Measurements from ENCODE around the gene CRB2. TPM values are rescaled to one million over a fixed set of nuclear protein-coding genes. Genes with fewer than 3 reads are reported as not detected.

The CRB2 gene
- total and polyA plus RNA-seq, 2 donors (not counting 1 experiment from before 2014, with no cell fraction given): not detected

DNA sequence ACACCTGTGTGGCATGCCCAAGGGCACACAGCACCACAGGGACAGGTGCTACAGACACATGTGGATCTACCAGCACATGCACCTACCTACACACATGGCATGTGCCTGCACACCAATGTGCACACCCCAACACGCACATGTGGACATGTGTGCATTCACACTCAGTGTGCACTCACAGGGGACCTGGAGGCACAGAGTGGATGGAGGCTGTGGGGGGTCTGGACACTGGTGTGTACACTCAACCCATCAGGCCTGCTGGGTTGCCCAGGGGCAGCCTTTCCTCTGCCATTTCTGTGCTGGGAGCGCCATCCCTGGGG is 1.7 kb downstream of the CRB2 start:
- Histone ChIP-seq H3K27ac (ENCODE audit: insufficient read depth, low read length) (no peak overlapping the region), H3K27me3 (ENCODE audit: control insufficient read depth, insufficient read depth, low read length) (no peaks in the 10 kb centered on the region), H3K9ac (ENCODE audit: insufficient read depth, low read length) (no peak overlapping the region), H3K9me3 (ENCODE audit: control insufficient read depth, insufficient read depth, low read depth, low read length) (no peaks in the 10 kb centered on the region), H4K20me1 (ENCODE audit: control insufficient read depth, extremely low read depth, insufficient read depth, low read length) (no peaks in the 10 kb centered on the region), H3K4me3 (replicated peaks in 1 of 4; ENCODE audit: control extremely low read depth in 1 of 4, insufficient read depth in 1 of 4, low read depth in 3 of 4, low read length in 4 of 4) (no peak overlapping the region), H3K79me2 (ENCODE audit: control insufficient read depth, insufficient read depth, low read length) (no peaks in the 10 kb centered on the region), H2AFZ (ENCODE audit: low read length) (no peak overlapping the region), H3K4me1 (ENCODE audit: control insufficient read depth, extremely low read depth, insufficient read depth, low read length) (no peaks in the 10 kb centered on the region), H3K4me2 (ENCODE audit: extremely low read depth, insufficient read depth, low read length) (no peak overlapping the region), H3K36me3 (ENCODE audit: control insufficient read depth, insufficient read depth, low read length) (no peaks in the 10 kb centered on the region)
- DNase-seq (ENCODE audit: low read depth in 2 of 2): no peak
- no peak for TF ChIP-seq EZH2 (IDR thresholded peaks at IDR 0.05; ENCODE audit: low read length, missing control alignments)
- TF ChIP-seq, protein P1, sequence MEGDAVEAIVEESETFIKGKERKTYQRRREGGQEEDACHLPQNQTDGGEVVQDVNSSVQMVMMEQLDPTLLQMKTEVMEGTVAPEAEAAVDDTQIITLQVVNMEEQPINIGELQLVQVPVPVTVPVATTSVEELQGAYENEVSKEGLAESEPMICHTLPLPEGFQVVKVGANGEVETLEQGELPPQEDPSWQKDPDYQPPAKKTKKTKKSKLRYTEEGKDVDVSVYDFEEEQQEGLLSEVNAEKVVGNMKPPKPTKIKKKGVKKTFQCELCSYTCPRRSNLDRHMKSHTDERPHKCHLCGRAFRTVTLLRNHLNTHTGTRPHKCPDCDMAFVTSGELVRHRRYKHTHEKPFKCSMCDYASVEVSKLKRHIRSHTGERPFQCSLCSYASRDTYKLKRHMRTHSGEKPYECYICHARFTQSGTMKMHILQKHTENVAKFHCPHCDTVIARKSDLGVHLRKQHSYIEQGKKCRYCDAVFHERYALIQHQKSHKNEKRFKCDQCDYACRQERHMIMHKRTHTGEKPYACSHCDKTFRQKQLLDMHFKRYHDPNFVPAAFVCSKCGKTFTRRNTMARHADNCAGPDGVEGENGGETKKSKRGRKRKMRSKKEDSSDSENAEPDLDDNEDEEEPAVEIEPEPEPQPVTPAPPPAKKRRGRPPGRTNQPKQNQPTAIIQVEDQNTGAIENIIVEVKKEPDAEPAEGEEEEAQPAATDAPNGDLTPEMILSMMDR (conservative IDR thresholded peaks at IDR 0.05 in 1 of 2, IDR thresholded peaks at IDR 0.05 in 1 of 2; ENCODE audit: low read depth in 1 of 2, low read length in 2 of 2): no peak

DNA sequence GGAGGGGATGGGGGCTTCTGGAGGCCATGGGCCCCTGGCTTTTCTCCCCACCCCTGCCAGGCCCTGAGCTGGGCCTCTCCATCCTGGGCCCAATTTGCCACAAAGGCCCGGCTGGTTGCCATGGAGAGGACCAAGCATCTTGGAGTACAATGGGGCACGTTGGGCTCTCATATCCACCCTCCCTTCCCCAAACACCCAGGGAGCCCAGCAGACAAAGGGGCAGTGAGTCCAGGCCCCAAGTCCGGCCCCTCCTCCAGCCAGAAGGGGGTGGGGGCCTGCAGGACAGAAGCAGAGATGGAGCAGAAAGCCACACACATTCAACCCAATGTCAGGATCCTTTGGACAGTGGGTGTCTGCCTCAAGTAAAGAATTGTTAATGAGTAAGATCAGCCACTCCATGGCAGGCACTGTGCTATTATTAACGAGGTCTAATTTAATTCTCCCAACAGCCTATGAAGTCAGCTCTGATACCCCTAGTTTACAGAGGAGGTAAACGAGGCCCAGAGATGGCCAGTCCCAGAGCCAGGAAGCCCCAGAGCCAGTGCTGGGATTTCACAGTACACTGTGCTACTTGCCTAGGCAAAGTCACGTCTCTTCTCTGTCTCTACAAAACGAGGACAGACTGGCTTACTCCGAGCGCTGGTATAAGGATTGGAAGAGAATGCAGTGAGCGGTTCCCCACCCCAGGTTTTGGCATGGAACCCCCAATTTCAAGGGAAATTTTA is 2.3 kb downstream of the CRB2 start:
- Histone ChIP-seq H3K36me3 (ENCODE audit: control insufficient read depth, insufficient read depth, low read length) (no peaks in the 10 kb centered on the region), H3K27me3 (ENCODE audit: control insufficient read depth, insufficient read depth, low read length) (no peaks in the 10 kb centered on the region), H4K20me1 (ENCODE audit: control insufficient read depth, extremely low read depth, insufficient read depth, low read length) (no peaks in the 10 kb centered on the region), H3K4me1 (ENCODE audit: control insufficient read depth, extremely low read depth, insufficient read depth, low read length) (no peaks in the 10 kb centered on the region), H3K4me2 (ENCODE audit: extremely low read depth, insufficient read depth, low read length) (no peak overlapping the region), H3K9ac (ENCODE audit: insufficient read depth, low read length) (no peak overlapping the region), H3K27ac (ENCODE audit: insufficient read depth, low read length) (no peak overlapping the region), H3K9me3 (ENCODE audit: control insufficient read depth, insufficient read depth, low read depth, low read length) (no peaks in the 10 kb centered on the region), H3K79me2 (ENCODE audit: control insufficient read depth, insufficient read depth, low read length) (no peaks in the 10 kb centered on the region), H2AFZ (ENCODE audit: low read length) (no peak overlapping the region), H3K4me3 (replicated peaks in 1 of 4; ENCODE audit: control extremely low read depth in 1 of 4, insufficient read depth in 1 of 4, low read depth in 3 of 4, low read length in 4 of 4) (no peak overlapping the region)
- no peak for DNase-seq (ENCODE audit: low read depth in 2 of 2)
- TF ChIP-seq, protein P1 (conservative IDR thresholded peaks at IDR 0.05 in 1 of 2, IDR thresholded peaks at IDR 0.05 in 1 of 2; ENCODE audit: low read depth in 1 of 2, low read length in 2 of 2): no peak
- no peak for TF ChIP-seq EZH2 (IDR thresholded peaks at IDR 0.05; ENCODE audit: low read length, missing control alignments)

DNA sequence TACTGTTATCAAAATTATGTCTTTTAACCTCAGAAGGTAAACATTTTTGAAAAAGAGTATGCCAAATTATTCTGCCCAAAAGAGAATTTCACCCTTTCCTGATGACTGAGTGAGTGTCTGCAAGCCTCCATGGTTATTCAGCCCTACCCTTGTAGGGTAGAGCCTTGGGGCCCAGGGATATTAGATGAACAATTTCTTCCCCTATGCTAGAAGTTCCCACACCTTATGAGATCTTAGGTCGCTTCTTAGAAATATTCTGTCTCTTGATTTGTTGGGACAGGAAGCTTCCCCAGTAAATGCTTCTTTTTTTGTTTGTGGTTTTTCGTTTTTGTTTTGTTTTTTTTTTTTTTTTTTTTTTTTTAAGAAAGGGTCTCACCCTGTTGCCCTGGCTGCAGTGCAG is 3.1 kb downstream of the CRB2 start:
- Histone ChIP-seq H3K79me2 (ENCODE audit: control insufficient read depth, insufficient read depth, low read length) (no peaks in the 10 kb centered on the region), H3K9ac (ENCODE audit: insufficient read depth, low read length) (no peak overlapping the region), H3K4me1 (ENCODE audit: control insufficient read depth, extremely low read depth, insufficient read depth, low read length) (no peaks in the 10 kb centered on the region), H4K20me1 (ENCODE audit: control insufficient read depth, extremely low read depth, insufficient read depth, low read length) (no peaks in the 10 kb centered on the region), H3K36me3 (ENCODE audit: control insufficient read depth, insufficient read depth, low read length) (no peaks in the 10 kb centered on the region), H3K4me3 (replicated peaks in 1 of 4; ENCODE audit: control extremely low read depth in 1 of 4, insufficient read depth in 1 of 4, low read depth in 3 of 4, low read length in 4 of 4) (no peak overlapping the region), H3K27ac (ENCODE audit: insufficient read depth, low read length) (no peak overlapping the region), H3K4me2 (ENCODE audit: extremely low read depth, insufficient read depth, low read length) (no peak overlapping the region), H3K9me3 (ENCODE audit: control insufficient read depth, insufficient read depth, low read depth, low read length) (no peaks in the 10 kb centered on the region), H3K27me3 (ENCODE audit: control insufficient read depth, insufficient read depth, low read length) (no peaks in the 10 kb centered on the region), H2AFZ (ENCODE audit: low read length) (no peak overlapping the region)
- no peak for DNase-seq (ENCODE audit: low read depth in 2 of 2)
- TF ChIP-seq EZH2 (IDR thresholded peaks at IDR 0.05; ENCODE audit: low read length, missing control alignments): no peak
- TF ChIP-seq, protein P1 (conservative IDR thresholded peaks at IDR 0.05 in 1 of 2, IDR thresholded peaks at IDR 0.05 in 1 of 2; ENCODE audit: low read depth in 1 of 2, low read length in 2 of 2): no peak

Measured in fibroblast of lung (primary cell).